Gastroesophageal sphincter (tissue), 3 donors: ENCODE results near the gene SPACA9.

Experiments used
- POLR2A ChIP-seq, 2 donors: fragments of 450-650 bp; IDR thresholded peaks; one replicate each; pipeline ENCODE4 v1.6.1; 2017; ENCODE audit warnings: antibody characterized with exemption in 2 of 2, mild to moderate bottlenecking in 2 of 2, moderate library complexity in 1 of 2
- TF ChIP-seq, protein P1 (sequence below), 4 experiments: fragments of 200-600 bp in 2 of 4; fragments of 450-650 bp in 2 of 4; sonication (generic) in 1 of 4; IDR thresholded peaks; one replicate each; pipeline ENCODE4 v1.5.1; 2017 to 2019; ENCODE audit warnings: antibody characterized with exemption in 4 of 4, mild to moderate bottlenecking in 2 of 4, moderate library complexity in 2 of 4

GRCh38 chr9:132935026-132935425, 56.3 kb downstream of the SPACA9 start:
- TF ChIP-seq POLR2A (IDR thresholded peaks at IDR 0.05): no peak
- TF ChIP-seq, protein P1, sequence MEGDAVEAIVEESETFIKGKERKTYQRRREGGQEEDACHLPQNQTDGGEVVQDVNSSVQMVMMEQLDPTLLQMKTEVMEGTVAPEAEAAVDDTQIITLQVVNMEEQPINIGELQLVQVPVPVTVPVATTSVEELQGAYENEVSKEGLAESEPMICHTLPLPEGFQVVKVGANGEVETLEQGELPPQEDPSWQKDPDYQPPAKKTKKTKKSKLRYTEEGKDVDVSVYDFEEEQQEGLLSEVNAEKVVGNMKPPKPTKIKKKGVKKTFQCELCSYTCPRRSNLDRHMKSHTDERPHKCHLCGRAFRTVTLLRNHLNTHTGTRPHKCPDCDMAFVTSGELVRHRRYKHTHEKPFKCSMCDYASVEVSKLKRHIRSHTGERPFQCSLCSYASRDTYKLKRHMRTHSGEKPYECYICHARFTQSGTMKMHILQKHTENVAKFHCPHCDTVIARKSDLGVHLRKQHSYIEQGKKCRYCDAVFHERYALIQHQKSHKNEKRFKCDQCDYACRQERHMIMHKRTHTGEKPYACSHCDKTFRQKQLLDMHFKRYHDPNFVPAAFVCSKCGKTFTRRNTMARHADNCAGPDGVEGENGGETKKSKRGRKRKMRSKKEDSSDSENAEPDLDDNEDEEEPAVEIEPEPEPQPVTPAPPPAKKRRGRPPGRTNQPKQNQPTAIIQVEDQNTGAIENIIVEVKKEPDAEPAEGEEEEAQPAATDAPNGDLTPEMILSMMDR (IDR thresholded peaks at IDR 0.05): no peak
